ENCODE measurements around the gene MMAB. TPM values are rescaled to one million over a fixed set of nuclear protein-coding genes. Genes with fewer than 3 reads are reported as not detected.

Gene MMAB
- total and polyA plus RNA-seq, 2 donors (not counting 3 experiments of a cell fraction or from before 2014, with no cell fraction given): 39.1 to 46.0 TPM

- Histone ChIP-seq H3K36me3 (ENCODE audit: control insufficient read depth in 2 of 2, extremely low read depth in 1 of 2, insufficient read depth in 2 of 2, low read length in 2 of 2) (peaks cover 0 to 7% of the 10 kb centered on the region in 2 experiments), H3K4me2 (ENCODE audit: insufficient read depth, low read length) (no peak overlapping the region), H3K4me1 (ENCODE audit: control insufficient read depth, extremely low read depth, insufficient read depth, low read length) (peaks cover 13% of the 10 kb centered on the region), H4K20me1 (replicated peaks; ENCODE audit: control insufficient read depth, extremely low read depth, insufficient read depth, low read length) (no peaks in the 10 kb centered on the region), H3K27ac (ENCODE audit: insufficient read depth, low read depth, low read length) (no peak overlapping the region), H3K9me1 (replicated peaks; ENCODE audit: control insufficient read depth, extremely low read depth, insufficient read depth, low read length) (no peaks in the 10 kb centered on the region), H2AFZ (ENCODE audit: low read depth, low read length) (no peak overlapping the region), H3K4me3 (replicated peaks in 1 of 3; ENCODE audit: insufficient read depth in 1 of 3, low read depth in 1 of 3, low read length in 3 of 3) (no peak overlapping the region), H3K27me3 (ENCODE audit: control insufficient read depth in 2 of 2, insufficient read depth in 2 of 2, low read length in 2 of 2) (no peaks in the 10 kb centered on the region), H3K79me2 (ENCODE audit: control insufficient read depth, insufficient read depth, low read length) (no peaks in the 10 kb centered on the region), H3K9me3 (replicated peaks; ENCODE audit: control insufficient read depth, insufficient read depth, low read length) (no peaks in the 10 kb centered on the region), H3K9ac (replicated peaks; ENCODE audit: extremely low read depth, insufficient read depth, low read length) (no peak overlapping the region)
- FAIRE-seq (no peak), DNase-seq (ENCODE audit: low read depth, low spot score) (no peak)
- ChIA-PET POLR2A (no interaction called here), CTCF (interaction anchor here (2.4 kb wide), 1 partner anchor 19 kb away, joined by 10 read pairs; no protein-coding TSS in a partner anchor)
- BruUV-seq (replicated peaks): no TSS peak
- TF ChIP-seq FOS (IDR thresholded peaks at IDR 0.05; ENCODE audit: borderline replicate concordance, insufficient read depth, low read length) (no peak), CTCF (IDR thresholded peaks at IDR 0.05; ENCODE audit: extremely low read depth in 1 of 2, insufficient read depth in 1 of 2, low read depth in 1 of 2, low read length in 2 of 2) (no peak), POLR2A (IDR thresholded peaks at IDR 0.05; ENCODE audit: low read depth, low read length) (no peak), EZH2 (IDR thresholded peaks at IDR 0.05; ENCODE audit: borderline replicate concordance, low read depth, low read length, severe bottlenecking) (no peak), MYC (IDR thresholded peaks at IDR 0.05; ENCODE audit: low read depth, low read length) (no peak), POLR2AphosphoS5 (IDR thresholded peaks at IDR 0.05; ENCODE audit: insufficient read depth, low read depth, low read length) (no peak)
- TF ChIP-seq, protein P1, sequence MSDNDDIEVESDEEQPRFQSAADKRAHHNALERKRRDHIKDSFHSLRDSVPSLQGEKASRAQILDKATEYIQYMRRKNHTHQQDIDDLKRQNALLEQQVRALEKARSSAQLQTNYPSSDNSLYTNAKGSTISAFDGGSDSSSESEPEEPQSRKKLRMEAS (IDR thresholded peaks at IDR 0.05; ENCODE audit: insufficient read depth, insufficient read length): no peak
- dilution Hi-C loops (cut with MboI; ENCODE audit: extremely low pct_ligation_motif_present, low sequenced_read_pairs) (no loop called here), intact Hi-C loops (cut with micrococcal nuclease) (no loop called here)
Observed at GRCh38 chr12:109538191-109538863, 35.0 kb downstream of the MMAB start.

Data from endothelial cell of umbilical vein (primary cell).